ENCODE data around the gene ACTG1. TPM values are rescaled to one million over a fixed set of nuclear protein-coding genes. Genes with fewer than 3 reads are reported as not detected.

ACTG1 gene
- total RNA-seq, 1 experiment from 2014 or later: 3,455 TPM

DNA sequence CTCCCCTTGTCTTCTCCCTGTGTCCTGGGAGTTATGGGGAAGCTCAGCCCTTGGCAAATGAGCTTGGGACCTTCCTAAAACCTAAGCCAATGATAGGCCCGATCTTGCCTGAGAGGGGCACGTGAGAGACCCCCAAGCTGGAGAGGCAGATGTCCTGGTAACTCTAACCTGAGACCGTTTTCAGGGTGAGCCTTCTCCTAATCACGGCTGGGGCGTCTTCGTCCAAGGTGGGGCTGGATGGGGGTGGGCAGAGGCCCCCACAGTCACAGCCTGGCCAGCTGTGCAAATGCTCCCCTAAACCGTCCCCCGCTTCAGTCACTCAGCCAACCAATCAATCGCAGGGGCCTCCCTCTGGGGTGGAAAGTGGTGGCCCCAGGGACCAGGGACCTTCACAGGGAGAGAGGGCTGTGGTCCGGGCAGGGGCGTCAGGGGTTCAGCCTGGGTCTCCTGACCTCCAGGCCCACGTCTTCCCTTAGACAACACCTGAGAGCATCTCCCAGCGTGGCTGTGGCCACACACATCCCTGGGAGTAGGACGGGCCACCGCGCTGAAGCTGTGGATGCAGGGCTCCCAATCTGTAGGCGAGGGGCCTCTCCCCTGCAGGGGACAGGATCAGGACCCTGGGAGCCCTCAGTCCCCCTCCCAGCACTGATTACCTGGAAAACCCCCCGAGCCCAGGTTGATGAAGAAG lies 30.6 kb downstream of the ACTG1 start (continued):
- TF ChIP-seq, protein P1, sequence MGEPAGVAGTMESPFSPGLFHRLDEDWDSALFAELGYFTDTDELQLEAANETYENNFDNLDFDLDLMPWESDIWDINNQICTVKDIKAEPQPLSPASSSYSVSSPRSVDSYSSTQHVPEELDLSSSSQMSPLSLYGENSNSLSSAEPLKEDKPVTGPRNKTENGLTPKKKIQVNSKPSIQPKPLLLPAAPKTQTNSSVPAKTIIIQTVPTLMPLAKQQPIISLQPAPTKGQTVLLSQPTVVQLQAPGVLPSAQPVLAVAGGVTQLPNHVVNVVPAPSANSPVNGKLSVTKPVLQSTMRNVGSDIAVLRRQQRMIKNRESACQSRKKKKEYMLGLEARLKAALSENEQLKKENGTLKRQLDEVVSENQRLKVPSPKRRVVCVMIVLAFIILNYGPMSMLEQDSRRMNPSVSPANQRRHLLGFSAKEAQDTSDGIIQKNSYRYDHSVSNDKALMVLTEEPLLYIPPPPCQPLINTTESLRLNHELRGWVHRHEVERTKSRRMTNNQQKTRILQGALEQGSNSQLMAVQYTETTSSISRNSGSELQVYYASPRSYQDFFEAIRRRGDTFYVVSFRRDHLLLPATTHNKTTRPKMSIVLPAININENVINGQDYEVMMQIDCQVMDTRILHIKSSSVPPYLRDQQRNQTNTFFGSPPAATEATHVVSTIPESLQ (CRISPR knock-in tag; IDR thresholded peaks at IDR 0.05): no peak
- TF ChIP-seq ZNF121 (CRISPR knock-in tag; IDR thresholded peaks at IDR 0.05) (no peak), FOXJ3 (CRISPR knock-in tag; IDR thresholded peaks at IDR 0.05; ENCODE audit: borderline replicate concordance) (no peak), HMGA2 (CRISPR knock-in tag; IDR thresholded peaks at IDR 0.05) (no peak)

DNA sequence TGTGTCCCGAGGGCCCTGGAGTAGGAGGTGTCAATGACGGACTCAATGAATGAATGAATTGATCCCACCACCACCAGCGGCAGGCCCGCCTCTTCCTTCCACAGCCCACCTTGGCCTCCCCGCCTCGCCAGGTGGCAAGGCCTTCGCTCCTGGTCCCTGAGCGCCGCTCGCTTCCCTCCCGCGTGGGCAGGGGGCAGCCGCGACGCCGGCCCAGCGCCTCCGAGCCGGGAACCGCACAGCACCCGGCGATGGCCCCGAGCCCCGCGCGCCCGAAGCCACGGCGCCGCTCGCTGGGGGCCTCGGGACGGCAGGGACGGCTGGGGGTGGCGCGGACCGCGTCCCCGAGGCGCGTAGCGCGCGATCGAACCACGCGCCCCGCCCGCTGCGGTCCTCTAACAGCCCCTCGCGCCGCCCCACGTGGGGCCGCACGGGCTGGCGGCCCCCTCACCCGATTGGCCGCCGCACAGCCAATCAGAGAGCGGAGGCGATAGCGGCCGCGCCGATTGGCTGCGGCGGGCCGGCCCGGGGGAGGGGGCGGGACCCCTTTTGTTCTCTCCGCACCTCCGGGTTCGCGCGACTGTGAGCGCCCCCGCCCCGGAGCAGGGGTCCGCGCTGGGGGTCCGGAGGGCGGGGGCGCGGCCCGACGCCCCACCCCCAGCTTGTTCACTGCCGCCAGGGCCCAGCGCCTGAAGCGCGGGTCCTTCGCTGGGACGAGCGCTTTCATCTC lies 31.4 kb downstream of the ACTG1 start:
- H3K9me3 Mint-ChIP-seq: no peaks in the 10 kb centered on the region
- peak overlapping the region; percentile 63 for H3K4me3 Mint-ChIP-seq
- peaks cover 6% of the 10 kb centered on the region; the same call in 1 of the 2 replicates for H3K4me1 Mint-ChIP-seq
- H3K27ac Mint-ChIP-seq: no peak overlapping the region
- ATAC-seq: peak; percentile 42
- CTCF ChIA-PET: interaction anchor here (0.7 to 2.7 kb wide), 8 partner anchors 9 to 226 kb away, joined by 3 to 8 read pairs (median 4); no protein-coding TSS in a partner anchor
- H3K27me3 Mint-ChIP-seq (ENCODE audit: low read depth): peaks cover 62% of the 10 kb centered on the region
- peak; percentile 74 for DNase-seq (ENCODE audit: low spot score)
- POLR2A ChIA-PET: no interaction called here
- H3K36me3 Mint-ChIP-seq: no peaks in the 10 kb centered on the region
- no peak for TF ChIP-seq FOXK1 (CRISPR knock-in tag; IDR thresholded peaks at IDR 0.05)
- TF ChIP-seq, protein P2, sequence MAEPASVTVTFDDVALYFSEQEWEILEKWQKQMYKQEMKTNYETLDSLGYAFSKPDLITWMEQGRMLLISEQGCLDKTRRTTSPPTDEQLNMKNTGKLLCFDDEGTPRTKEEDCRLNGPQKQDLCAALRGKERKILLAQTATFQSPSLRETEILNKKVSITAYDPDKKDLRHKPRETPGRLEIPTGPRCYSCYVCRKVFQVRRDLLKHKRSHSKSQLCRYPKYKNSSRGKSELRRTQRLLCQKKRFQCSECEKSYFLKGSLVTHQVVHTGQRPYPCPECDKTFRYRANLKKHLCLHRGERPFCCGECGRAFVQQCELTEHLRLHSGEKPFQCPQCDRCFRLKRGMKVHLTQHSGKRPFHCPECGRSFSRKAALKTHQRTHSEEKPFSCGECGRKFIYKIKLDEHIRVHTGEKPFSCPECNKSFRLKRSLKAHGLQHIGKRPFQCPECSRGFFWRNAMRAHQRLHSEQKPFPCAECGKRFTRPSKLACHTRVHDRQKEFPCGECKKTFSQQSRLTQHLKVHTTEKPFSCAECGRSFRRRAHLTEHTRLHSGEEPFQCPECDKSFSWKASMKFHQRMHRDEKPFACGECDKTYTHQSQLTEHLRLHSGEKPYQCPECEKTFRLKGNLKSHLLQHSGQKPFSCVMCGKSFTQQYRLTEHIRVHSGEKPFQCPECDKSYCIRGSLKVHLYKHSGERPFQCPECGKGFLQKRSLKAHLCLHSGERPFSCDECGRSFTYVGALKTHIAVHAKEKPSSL (CRISPR knock-in tag; conservative IDR thresholded peaks at IDR 0.05): no peak
- TF ChIP-seq FOXP1 (CRISPR knock-in tag; IDR thresholded peaks at IDR 0.05; ENCODE audit: borderline replicate concordance): peak; percentile 88; the same call in 1 of the 2 replicates
- TF ChIP-seq KAT7 (CRISPR knock-in tag; IDR thresholded peaks at IDR 0.05; ENCODE audit: borderline replicate concordance): no peak
- no peak for TF ChIP-seq FOXJ3 (CRISPR knock-in tag; IDR thresholded peaks at IDR 0.05; ENCODE audit: borderline replicate concordance)
- TF ChIP-seq EMX1 (CRISPR knock-in tag; IDR thresholded peaks at IDR 0.05): no peak
- peak; percentile 79 for TF ChIP-seq SP1 (CRISPR knock-in tag; conservative IDR thresholded peaks at IDR 0.05)
- TF ChIP-seq, protein P3, sequence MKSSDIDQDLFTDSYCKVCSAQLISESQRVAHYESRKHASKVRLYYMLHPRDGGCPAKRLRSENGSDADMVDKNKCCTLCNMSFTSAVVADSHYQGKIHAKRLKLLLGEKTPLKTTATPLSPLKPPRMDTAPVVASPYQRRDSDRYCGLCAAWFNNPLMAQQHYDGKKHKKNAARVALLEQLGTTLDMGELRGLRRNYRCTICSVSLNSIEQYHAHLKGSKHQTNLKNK (CRISPR knock-in tag; IDR thresholded peaks at IDR 0.05): no peak
- TF ChIP-seq, protein P4, sequence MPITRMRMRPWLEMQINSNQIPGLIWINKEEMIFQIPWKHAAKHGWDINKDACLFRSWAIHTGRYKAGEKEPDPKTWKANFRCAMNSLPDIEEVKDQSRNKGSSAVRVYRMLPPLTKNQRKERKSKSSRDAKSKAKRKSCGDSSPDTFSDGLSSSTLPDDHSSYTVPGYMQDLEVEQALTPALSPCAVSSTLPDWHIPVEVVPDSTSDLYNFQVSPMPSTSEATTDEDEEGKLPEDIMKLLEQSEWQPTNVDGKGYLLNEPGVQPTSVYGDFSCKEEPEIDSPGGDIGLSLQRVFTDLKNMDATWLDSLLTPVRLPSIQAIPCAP (CRISPR knock-in tag; IDR thresholded peaks at IDR 0.05): peak; percentile 48; the same call in 1 of the 2 replicates
- TF ChIP-seq TCF7 (CRISPR knock-in tag; IDR thresholded peaks at IDR 0.05; ENCODE audit: low read depth): peak; percentile 77
- TF ChIP-seq, protein P5, sequence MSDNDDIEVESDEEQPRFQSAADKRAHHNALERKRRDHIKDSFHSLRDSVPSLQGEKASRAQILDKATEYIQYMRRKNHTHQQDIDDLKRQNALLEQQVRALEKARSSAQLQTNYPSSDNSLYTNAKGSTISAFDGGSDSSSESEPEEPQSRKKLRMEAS (CRISPR knock-in tag; IDR thresholded peaks at IDR 0.05): peak; percentile 82; the same call in 1 of the 2 replicates
- TF ChIP-seq, protein P6, sequence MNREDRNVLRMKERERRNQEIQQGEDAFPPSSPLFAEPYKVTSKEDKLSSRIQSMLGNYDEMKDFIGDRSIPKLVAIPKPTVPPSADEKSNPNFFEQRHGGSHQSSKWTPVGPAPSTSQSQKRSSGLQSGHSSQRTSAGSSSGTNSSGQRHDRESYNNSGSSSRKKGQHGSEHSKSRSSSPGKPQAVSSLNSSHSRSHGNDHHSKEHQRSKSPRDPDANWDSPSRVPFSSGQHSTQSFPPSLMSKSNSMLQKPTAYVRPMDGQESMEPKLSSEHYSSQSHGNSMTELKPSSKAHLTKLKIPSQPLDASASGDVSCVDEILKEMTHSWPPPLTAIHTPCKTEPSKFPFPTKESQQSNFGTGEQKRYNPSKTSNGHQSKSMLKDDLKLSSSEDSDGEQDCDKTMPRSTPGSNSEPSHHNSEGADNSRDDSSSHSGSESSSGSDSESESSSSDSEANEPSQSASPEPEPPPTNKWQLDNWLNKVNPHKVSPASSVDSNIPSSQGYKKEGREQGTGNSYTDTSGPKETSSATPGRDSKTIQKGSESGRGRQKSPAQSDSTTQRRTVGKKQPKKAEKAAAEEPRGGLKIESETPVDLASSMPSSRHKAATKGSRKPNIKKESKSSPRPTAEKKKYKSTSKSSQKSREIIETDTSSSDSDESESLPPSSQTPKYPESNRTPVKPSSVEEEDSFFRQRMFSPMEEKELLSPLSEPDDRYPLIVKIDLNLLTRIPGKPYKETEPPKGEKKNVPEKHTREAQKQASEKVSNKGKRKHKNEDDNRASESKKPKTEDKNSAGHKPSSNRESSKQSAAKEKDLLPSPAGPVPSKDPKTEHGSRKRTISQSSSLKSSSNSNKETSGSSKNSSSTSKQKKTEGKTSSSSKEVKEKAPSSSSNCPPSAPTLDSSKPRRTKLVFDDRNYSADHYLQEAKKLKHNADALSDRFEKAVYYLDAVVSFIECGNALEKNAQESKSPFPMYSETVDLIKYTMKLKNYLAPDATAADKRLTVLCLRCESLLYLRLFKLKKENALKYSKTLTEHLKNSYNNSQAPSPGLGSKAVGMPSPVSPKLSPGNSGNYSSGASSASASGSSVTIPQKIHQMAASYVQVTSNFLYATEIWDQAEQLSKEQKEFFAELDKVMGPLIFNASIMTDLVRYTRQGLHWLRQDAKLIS (CRISPR knock-in tag; IDR thresholded peaks at IDR 0.05; ENCODE audit: borderline replicate concordance): no peak
- TF ChIP-seq NR3C1 (CRISPR knock-in tag; conservative IDR thresholded peaks at IDR 0.05; ENCODE audit: low read depth): no peak
- TF ChIP-seq ELF4 (CRISPR knock-in tag; IDR thresholded peaks at IDR 0.05; ENCODE audit: low read depth): peak; percentile 28; the same call in 1 of the 2 replicates
- TF ChIP-seq, protein P7, sequence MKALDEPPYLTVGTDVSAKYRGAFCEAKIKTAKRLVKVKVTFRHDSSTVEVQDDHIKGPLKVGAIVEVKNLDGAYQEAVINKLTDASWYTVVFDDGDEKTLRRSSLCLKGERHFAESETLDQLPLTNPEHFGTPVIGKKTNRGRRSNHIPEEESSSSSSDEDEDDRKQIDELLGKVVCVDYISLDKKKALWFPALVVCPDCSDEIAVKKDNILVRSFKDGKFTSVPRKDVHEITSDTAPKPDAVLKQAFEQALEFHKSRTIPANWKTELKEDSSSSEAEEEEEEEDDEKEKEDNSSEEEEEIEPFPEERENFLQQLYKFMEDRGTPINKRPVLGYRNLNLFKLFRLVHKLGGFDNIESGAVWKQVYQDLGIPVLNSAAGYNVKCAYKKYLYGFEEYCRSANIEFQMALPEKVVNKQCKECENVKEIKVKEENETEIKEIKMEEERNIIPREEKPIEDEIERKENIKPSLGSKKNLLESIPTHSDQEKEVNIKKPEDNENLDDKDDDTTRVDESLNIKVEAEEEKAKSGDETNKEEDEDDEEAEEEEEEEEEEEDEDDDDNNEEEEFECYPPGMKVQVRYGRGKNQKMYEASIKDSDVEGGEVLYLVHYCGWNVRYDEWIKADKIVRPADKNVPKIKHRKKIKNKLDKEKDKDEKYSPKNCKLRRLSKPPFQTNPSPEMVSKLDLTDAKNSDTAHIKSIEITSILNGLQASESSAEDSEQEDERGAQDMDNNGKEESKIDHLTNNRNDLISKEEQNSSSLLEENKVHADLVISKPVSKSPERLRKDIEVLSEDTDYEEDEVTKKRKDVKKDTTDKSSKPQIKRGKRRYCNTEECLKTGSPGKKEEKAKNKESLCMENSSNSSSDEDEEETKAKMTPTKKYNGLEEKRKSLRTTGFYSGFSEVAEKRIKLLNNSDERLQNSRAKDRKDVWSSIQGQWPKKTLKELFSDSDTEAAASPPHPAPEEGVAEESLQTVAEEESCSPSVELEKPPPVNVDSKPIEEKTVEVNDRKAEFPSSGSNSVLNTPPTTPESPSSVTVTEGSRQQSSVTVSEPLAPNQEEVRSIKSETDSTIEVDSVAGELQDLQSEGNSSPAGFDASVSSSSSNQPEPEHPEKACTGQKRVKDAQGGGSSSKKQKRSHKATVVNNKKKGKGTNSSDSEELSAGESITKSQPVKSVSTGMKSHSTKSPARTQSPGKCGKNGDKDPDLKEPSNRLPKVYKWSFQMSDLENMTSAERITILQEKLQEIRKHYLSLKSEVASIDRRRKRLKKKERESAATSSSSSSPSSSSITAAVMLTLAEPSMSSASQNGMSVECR (CRISPR knock-in tag; IDR thresholded peaks at IDR 0.05; ENCODE audit: borderline replicate concordance): peak; percentile 74; the same call in 1 of the 2 replicates
- peak; percentile 89 for TF ChIP-seq JUN (CRISPR knock-in tag; IDR thresholded peaks at IDR 0.05)
- TF ChIP-seq MXD4 (CRISPR knock-in tag; IDR thresholded peaks at IDR 0.05; ENCODE audit: borderline replicate concordance): no peak

All from WTC11 (cell line).